PC-9 (cell line): ENCODE results near the gene HOXC9.

Experiments
- CTCF ChIP-seq: fragments of 200-600 bp; sonication (generic); conservative IDR thresholded peaks from 2 replicates; pipeline ENCODE4 v1.6.1; 2017; ENCODE audit warnings: mixed run types, antibody characterized with exemption, mild to moderate bottlenecking, moderate library complexity
- EZH2 ChIP-seq: fragments of 200-600 bp; sonication (generic); IDR thresholded peaks from 2 replicates; pipeline ENCODE4 v1.8.0; 2017; ENCODE audit warnings: antibody characterized with exemption, low read depth

DNA sequence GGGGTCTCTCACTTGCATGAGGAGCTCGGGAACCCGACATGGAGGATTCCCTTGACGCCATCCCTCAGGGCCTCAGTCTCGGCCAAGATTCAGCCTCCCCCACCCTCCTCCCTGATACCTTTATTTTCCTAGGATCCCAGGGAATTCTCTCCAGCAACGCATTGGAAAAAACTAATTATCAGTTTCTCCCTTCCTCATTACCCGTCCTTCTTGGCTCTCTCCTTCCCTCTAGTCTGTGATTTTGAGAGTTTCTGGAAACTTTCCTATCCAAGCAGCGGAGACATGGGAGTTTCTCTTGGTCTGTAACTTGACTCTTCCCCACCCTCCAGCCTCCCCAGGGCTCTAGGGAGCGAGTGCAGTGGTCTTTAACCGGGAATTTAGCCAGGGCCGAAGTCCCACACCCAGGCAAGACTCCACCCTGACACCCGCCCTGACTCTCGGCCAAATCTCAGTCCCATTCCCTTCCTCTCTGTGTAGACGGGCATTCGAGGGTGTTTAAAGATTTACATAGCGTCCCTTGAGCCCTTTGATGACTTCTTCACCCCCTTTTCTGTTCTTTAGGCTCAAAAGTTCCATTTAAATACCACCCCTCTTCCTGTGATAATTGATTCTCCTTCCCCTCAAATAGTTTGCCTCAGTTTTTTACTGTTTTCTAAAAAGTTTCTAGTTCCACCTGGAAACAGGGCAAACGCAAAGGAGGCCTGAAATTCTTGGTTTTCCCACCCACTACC lies 39.6 kb downstream of the HOXC9 start:
- TF ChIP-seq CTCF: no peak
- TF ChIP-seq EZH2: no peak
